H9 (cell line): ENCODE measurements around the gene MMP15. TPM values are rescaled to one million over a fixed set of nuclear protein-coding genes. Genes with fewer than 3 reads are reported as not detected.

ENCODE experiments used
- DNase-seq: peaks from one replicate; pipeline ENCODE4 v3.0.0-alpha.2; 2017
- H2AFZ ChIP-seq: one replicate; pipeline ENCODE4 v1.6.1; 2013; ENCODE audit warnings: mild to moderate bottlenecking, low read length, control low read depth, moderate library complexity
- H2AK5ac ChIP-seq: 2 replicates; pipeline ENCODE4 v1.6.1; 2013; ENCODE audit warnings: low read length, control low read depth, mixed read lengths; ENCODE audit not compliant: insufficient read length
- H2BK120ac ChIP-seq: one replicate; pipeline ENCODE4 v1.6.1; 2013; ENCODE audit warnings: low read depth, mild to moderate bottlenecking, low read length, control low read depth, inconsistent platforms; ENCODE audit not compliant: poor library complexity, severe bottlenecking
- H2BK12ac ChIP-seq: 2 replicates; pipeline ENCODE4 v1.6.1; 2013; ENCODE audit warnings: low read length, control low read depth, mixed read lengths, low read depth; ENCODE audit not compliant: insufficient read length
- H2BK15ac ChIP-seq: 2 replicates; pipeline ENCODE4 v1.6.1; 2013; ENCODE audit warnings: low read depth, low read length, control low read depth
- H2BK20ac ChIP-seq: one replicate; pipeline ENCODE4 v1.6.1; 2013; ENCODE audit warnings: low read depth, mild to moderate bottlenecking, low read length, control low read depth, inconsistent platforms; ENCODE audit not compliant: poor library complexity, severe bottlenecking
- H2BK5ac ChIP-seq: 2 replicates; pipeline ENCODE4 v1.6.1; 2013; ENCODE audit warnings: low read length, control low read depth, mixed read lengths; ENCODE audit not compliant: insufficient read length
- H3K14ac ChIP-seq: 2 replicates; pipeline ENCODE4 v1.6.1; 2013; ENCODE audit warnings: low read length, control low read depth; ENCODE audit not compliant: insufficient read depth
- H3K18ac ChIP-seq: 2 replicates; pipeline ENCODE4 v1.6.1; 2013; ENCODE audit warnings: low read depth, mild to moderate bottlenecking, mixed read lengths, low read length, control low read depth; ENCODE audit not compliant: insufficient read length
- H3K23ac ChIP-seq: 2 replicates; pipeline ENCODE4 v1.6.1; 2013; ENCODE audit warnings: low read length, control low read depth, mixed read lengths, low read depth; ENCODE audit not compliant: insufficient read length
- H3K23me2 ChIP-seq: 2 replicates; pipeline ENCODE4 v1.6.1; 2013; ENCODE audit warnings: low read depth, mild to moderate bottlenecking, mixed read lengths, low read length, control low read depth; ENCODE audit not compliant: insufficient read length, poor library complexity, severe bottlenecking
- H3K27ac ChIP-seq: 2 replicates; pipeline ENCODE4 v1.5.1; 2013; ENCODE audit warnings: low read length, control low read depth, mixed read lengths, low read depth; ENCODE audit not compliant: insufficient read length
- H3K27me3 ChIP-seq: 2 replicates; pipeline ENCODE4 v1.6.1; 2013; ENCODE audit warnings: low read length, control low read depth, inconsistent platforms; ENCODE audit not compliant: insufficient read depth
- H3K4ac ChIP-seq: 2 replicates; pipeline ENCODE4 v1.6.1; 2013; ENCODE audit warnings: low read depth, mild to moderate bottlenecking, control low read depth, inconsistent platforms, low read length, moderate library complexity
- H3K4me1 ChIP-seq: 2 replicates; pipeline ENCODE4 v1.6.1; 2013; ENCODE audit warnings: low read length, control low read depth, inconsistent platforms; ENCODE audit not compliant: insufficient read depth
- H3K4me2 ChIP-seq: 2 replicates; pipeline ENCODE4 v1.6.1; 2013; ENCODE audit warnings: low read length, control low read depth, mixed read lengths; ENCODE audit not compliant: insufficient read length, insufficient read depth
- H3K56ac ChIP-seq: 2 replicates; pipeline ENCODE4 v1.6.1; 2013; ENCODE audit warnings: low read depth, mild to moderate bottlenecking, mixed read lengths, low read length, control low read depth; ENCODE audit not compliant: insufficient read length
- H3K79me1 ChIP-seq: 2 replicates; pipeline ENCODE4 v1.6.1; 2013; ENCODE audit warnings: low read depth, mild to moderate bottlenecking, moderate library complexity, low read length, control low read depth, inconsistent platforms; ENCODE audit not compliant: insufficient read depth, poor library complexity, severe bottlenecking
- H3K79me2 ChIP-seq: 2 replicates; pipeline ENCODE4 v1.6.1; 2013; ENCODE audit warnings: low read length, control low read depth, inconsistent platforms; ENCODE audit not compliant: insufficient read depth
- H3K9ac ChIP-seq: 2 replicates; pipeline ENCODE4 v1.6.1; 2013; ENCODE audit warnings: low read length, control low read depth, mixed read lengths; ENCODE audit not compliant: insufficient read length; ENCODE audit errors: extremely low read depth
- H3K9me3 ChIP-seq: one replicate; pipeline ENCODE4 v1.6.1; 2013; ENCODE audit warnings: low read depth, low read length, inconsistent platforms; ENCODE audit not compliant: control insufficient read depth
- H3T11ph ChIP-seq: one replicate; pipeline ENCODE4 v1.6.1; 2013; ENCODE audit warnings: mild to moderate bottlenecking, low read length, control low read depth, inconsistent platforms
- H4K20me1 ChIP-seq: one replicate; pipeline ENCODE4 v1.6.1; 2013; ENCODE audit not compliant: control insufficient read depth, insufficient read length, insufficient read depth
- H4K5ac ChIP-seq: 2 replicates; pipeline ENCODE4 v1.6.1; 2013; ENCODE audit warnings: low read depth, mild to moderate bottlenecking, mixed read lengths, low read length, control low read depth; ENCODE audit not compliant: insufficient read length
- H4K8ac ChIP-seq: replicated peaks from 2 replicates; pipeline ENCODE4 v1.6.1; 2013; ENCODE audit warnings: low read length, control low read depth, mixed read lengths, low read depth; ENCODE audit not compliant: insufficient read length
- H4K91ac ChIP-seq: 2 replicates; pipeline ENCODE4 v1.6.1; 2013; ENCODE audit warnings: low read depth, mild to moderate bottlenecking, moderate library complexity, mixed read lengths, low read length, control low read depth; ENCODE audit not compliant: insufficient read length
- H3K27ac Mint-ChIP-seq, 3 experiments: 2 replicates in 2 of 3; 3 replicates in 1 of 3; pipeline ENCODE4 v1.8.0; 2020 to 2021; ENCODE audit warnings: mixed read lengths in 3 of 3, mild to moderate bottlenecking in 1 of 3, moderate library complexity in 1 of 3
- H3K27me3 Mint-ChIP-seq: 2 replicates; pipeline ENCODE4 v1.8.0; 2021; ENCODE audit warnings: low read depth, mild to moderate bottlenecking, moderate library complexity, mixed read lengths
- H3K36me3 Mint-ChIP-seq, 3 experiments: 2 replicates in 2 of 3; 3 replicates in 1 of 3; pipeline ENCODE4 v1.8.0; 2020 to 2021; ENCODE audit warnings: low read depth in 3 of 3, mixed read lengths in 3 of 3; ENCODE audit not compliant: insufficient read depth in 1 of 3
- H3K4me1 Mint-ChIP-seq, 2 experiments: 2 replicates each; pipeline ENCODE4 v1.8.0; 2020; ENCODE audit warnings: mixed read lengths in 2 of 2
- H3K4me3 Mint-ChIP-seq, 2 experiments: 2 replicates in 1 of 2; 3 replicates in 1 of 2; pipeline ENCODE4 v1.8.0; 2020 to 2021; ENCODE audit warnings: mild to moderate bottlenecking in 2 of 2, mixed read lengths in 2 of 2, moderate library complexity in 1 of 2
- H3K9me3 Mint-ChIP-seq, 2 experiments: 2 replicates in 1 of 2; 3 replicates in 1 of 2; pipeline ENCODE4 v1.8.0; 2020; ENCODE audit warnings: mild to moderate bottlenecking in 2 of 2, mixed read lengths in 2 of 2, moderate library complexity in 1 of 2
- WGBS: extraction: QIAGEN DNeasy Blood & Tissue Kit; methylation state at CpG from one replicate; pipeline ENCODE4 v1.1.7; 2013; ENCODE audit warnings: missing lambda C conversion rate, low lambda C conversion rate, mixed read lengths; ENCODE audit not compliant: insufficient read length; ENCODE audit errors: extremely low coverage; 5-methylcytosine and 5-hydroxymethylcytosine counted together
- total RNA-seq: library from RNA; stranded (reverse); gene quantifications from 2 replicates; pipeline ENCODE4 v1.2.1, GENCODE V29; 2021
- TF ChIP-seq, protein P1 (sequence below): fragments of 200-600 bp; sonication (generic); conservative IDR thresholded peaks from 3 replicates; pipeline ENCODE4 v1.8.0; 2021; ENCODE audit warnings: antibody characterized with exemption, mild to moderate bottlenecking

MMP15 gene
- total RNA-seq, 1 experiment from 2014 or later: 32.9 TPM

DNA sequence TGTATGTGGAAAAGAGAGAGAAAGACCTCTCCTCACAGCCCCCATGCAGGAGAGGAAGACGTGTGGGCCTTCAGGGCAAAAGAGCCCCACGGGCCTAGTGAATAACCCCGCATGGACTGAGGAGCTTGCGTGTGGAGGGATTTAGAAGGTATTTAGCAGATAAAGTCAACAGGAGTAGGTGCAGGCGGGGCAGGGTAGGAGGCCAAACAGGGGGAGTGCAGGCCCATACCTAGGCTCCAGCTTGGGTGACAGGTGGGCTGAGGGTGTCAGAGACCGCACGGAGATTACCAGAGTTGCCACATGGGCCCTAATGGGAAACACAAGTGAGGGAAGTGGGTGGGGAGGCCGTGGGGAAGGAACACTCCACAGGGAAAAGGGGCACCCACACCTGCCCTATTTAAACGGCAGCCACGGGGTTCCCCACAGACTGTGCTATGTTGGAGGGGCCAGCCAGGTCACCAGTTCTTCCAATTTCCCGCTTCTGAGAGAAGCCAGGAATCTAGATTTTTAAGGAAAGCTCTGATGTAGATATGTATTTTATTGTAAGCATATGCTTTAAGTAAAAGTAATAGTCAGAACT is 46.5 kb upstream of the MMP15 start:
- Mint-ChIP-seq H3K27ac (peak overlapping the region in 2 of 3 experiments; percentile 15 to 34; a peak in 2 of 7 replicates), H3K4me3 (no peak overlapping the region), H3K4me1 (peaks cover 3 to 4% of the 10 kb centered on the region in 2 experiments), H3K27me3 (peaks cover 8% of the 10 kb centered on the region), H3K9me3 (no peaks in the 10 kb centered on the region), H3K36me3 (no peaks in the 10 kb centered on the region)
- Histone ChIP-seq H2AK5ac (no peak overlapping the region), H3K18ac (no peak overlapping the region), H3K23me2 (no peaks in the 10 kb centered on the region), H2BK120ac (no peak overlapping the region), H3K4me1 (no peaks in the 10 kb centered on the region), H4K5ac (no peak overlapping the region), H3K23ac (no peak overlapping the region), H3K9ac (no peak overlapping the region), H4K20me1 (no peaks in the 10 kb centered on the region), H2BK15ac (no peak overlapping the region), H4K91ac (no peak overlapping the region), H3K79me1 (no peaks in the 10 kb centered on the region), H3K9me3 (no peaks in the 10 kb centered on the region), H3K14ac (no peak overlapping the region; the same call in 1 of the 2 replicates), H3T11ph (no peak overlapping the region), H3K27ac (no peak overlapping the region), H4K8ac (no peak overlapping the region), H2BK5ac (no peak overlapping the region), H3K56ac (no peak overlapping the region), H3K27me3 (peaks cover 3% of the 10 kb centered on the region; the same call in 1 of the 2 replicates), H2BK20ac (no peak overlapping the region), H2BK12ac (no peak overlapping the region), H2AFZ (no peak overlapping the region), H3K79me2 (no peaks in the 10 kb centered on the region), H3K4me2 (no peak overlapping the region), H3K4ac (no peak overlapping the region)
- no CpG with 5 or more reads among the region's 11 CpGs for WGBS
- TF ChIP-seq, protein P1, sequence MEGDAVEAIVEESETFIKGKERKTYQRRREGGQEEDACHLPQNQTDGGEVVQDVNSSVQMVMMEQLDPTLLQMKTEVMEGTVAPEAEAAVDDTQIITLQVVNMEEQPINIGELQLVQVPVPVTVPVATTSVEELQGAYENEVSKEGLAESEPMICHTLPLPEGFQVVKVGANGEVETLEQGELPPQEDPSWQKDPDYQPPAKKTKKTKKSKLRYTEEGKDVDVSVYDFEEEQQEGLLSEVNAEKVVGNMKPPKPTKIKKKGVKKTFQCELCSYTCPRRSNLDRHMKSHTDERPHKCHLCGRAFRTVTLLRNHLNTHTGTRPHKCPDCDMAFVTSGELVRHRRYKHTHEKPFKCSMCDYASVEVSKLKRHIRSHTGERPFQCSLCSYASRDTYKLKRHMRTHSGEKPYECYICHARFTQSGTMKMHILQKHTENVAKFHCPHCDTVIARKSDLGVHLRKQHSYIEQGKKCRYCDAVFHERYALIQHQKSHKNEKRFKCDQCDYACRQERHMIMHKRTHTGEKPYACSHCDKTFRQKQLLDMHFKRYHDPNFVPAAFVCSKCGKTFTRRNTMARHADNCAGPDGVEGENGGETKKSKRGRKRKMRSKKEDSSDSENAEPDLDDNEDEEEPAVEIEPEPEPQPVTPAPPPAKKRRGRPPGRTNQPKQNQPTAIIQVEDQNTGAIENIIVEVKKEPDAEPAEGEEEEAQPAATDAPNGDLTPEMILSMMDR: no peak
- no peak for DNase-seq
